ENCODE data around the gene MAP4.
A peak's percentile ranks its signal among the peaks of the same experiment; 100 is the strongest.
"Not testable (repeated sequence)": the region's sequence is repeated elsewhere in the genome, so short reads cannot be mapped to it uniquely, and the experiment has no call there.

MAP4 gene

GRCh38 chr3:48014358-48014757 is 1.9 kb downstream of the MAP4 start:
- DNase-seq (ENCODE audit: low read depth in 3 of 3, low spot score in 1 of 3), result no peak

- no peak for DNase-seq (ENCODE audit: low read depth in 3 of 3, low spot score in 1 of 3)
Observed at GRCh38 chr3:48013288-48013980, 2.8 kb downstream of the MAP4 start.

- no peak for DNase-seq (ENCODE audit: low read depth in 3 of 3, low spot score in 1 of 3)
Observed at GRCh38 chr3:48012659-48013058, 3.6 kb downstream of the MAP4 start.

- DNase-seq (ENCODE audit: low read depth in 3 of 3, low spot score in 1 of 3), result not testable (repeated sequence)
Observed at GRCh38 chr3:48008066-48008465, 8.2 kb downstream of the MAP4 start.

GRCh38 chr3:48007361-48007760 is 8.9 kb downstream of the MAP4 start:
- not testable (repeated sequence) for DNase-seq (ENCODE audit: low read depth in 3 of 3, low spot score in 1 of 3)

- DNase-seq (ENCODE audit: low read depth in 3 of 3, low spot score in 1 of 3), result not testable (repeated sequence)
Observed at GRCh38 chr3:48006794-48007193, 9.4 kb downstream of the MAP4 start.

- no peak for DNase-seq (ENCODE audit: low read depth in 3 of 3, low spot score in 1 of 3)
Observed at GRCh38 chr3:48004694-48005093, 11.5 kb downstream of the MAP4 start.

- no peak for DNase-seq (ENCODE audit: low read depth in 3 of 3, low spot score in 1 of 3)
Observed at GRCh38 chr3:48002787-48003186, 13.4 kb downstream of the MAP4 start.

- no peak for DNase-seq (ENCODE audit: low read depth in 3 of 3, low spot score in 1 of 3)
Observed at GRCh38 chr3:48001991-48002390, 14.2 kb downstream of the MAP4 start.

GRCh38 chr3:48000212-48000611 is 16.0 kb downstream of the MAP4 start:
- no peak for DNase-seq (ENCODE audit: low read depth in 3 of 3, low spot score in 1 of 3)

GRCh38 chr3:47996440-47996839 is 19.8 kb downstream of the MAP4 start:
- no peak for DNase-seq (ENCODE audit: low read depth in 3 of 3, low spot score in 1 of 3)

- DNase-seq (ENCODE audit: low read depth in 3 of 3, low spot score in 1 of 3), result no peak
Observed at GRCh38 chr3:47994180-47994579, 22.0 kb downstream of the MAP4 start.

GRCh38 chr3:47991341-47991740 is 24.9 kb downstream of the MAP4 start:
- no peak for DNase-seq (ENCODE audit: low read depth in 3 of 3, low spot score in 1 of 3)

- DNase-seq (ENCODE audit: low read depth in 3 of 3, low spot score in 1 of 3), result peak; percentile 37 to 64 (median 41)
Observed at GRCh38 chr3:47989981-47990440, 26.2 kb downstream of the MAP4 start.

GRCh38 chr3:47985381-47985780 is 30.8 kb downstream of the MAP4 start:
- no peak for DNase-seq (ENCODE audit: low read depth in 3 of 3, low spot score in 1 of 3)

GRCh38 chr3:47984075-47984728 is 32.0 kb downstream of the MAP4 start:
- no peak for DNase-seq (ENCODE audit: low read depth in 3 of 3, low spot score in 1 of 3)

GRCh38 chr3:47980795-47981194 is 35.4 kb downstream of the MAP4 start:
- DNase-seq (ENCODE audit: low read depth in 3 of 3, low spot score in 1 of 3), result no peak

- no peak for DNase-seq (ENCODE audit: low read depth in 3 of 3, low spot score in 1 of 3)
Observed at GRCh38 chr3:47979070-47979469, 37.1 kb downstream of the MAP4 start.

- no peak for DNase-seq (ENCODE audit: low read depth in 3 of 3, low spot score in 1 of 3)
Observed at GRCh38 chr3:47978386-47978785, 37.8 kb downstream of the MAP4 start.

- no peak for DNase-seq (ENCODE audit: low read depth in 3 of 3, low spot score in 1 of 3)
Observed at GRCh38 chr3:47976135-47976732, 40.0 kb downstream of the MAP4 start.

- no peak for DNase-seq (ENCODE audit: low read depth in 3 of 3, low spot score in 1 of 3)
Observed at GRCh38 chr3:47974974-47975470, 41.2 kb downstream of the MAP4 start.

GRCh38 chr3:47971081-47971480 is 45.1 kb downstream of the MAP4 start:
- no peak for DNase-seq (ENCODE audit: low read depth in 3 of 3, low spot score in 1 of 3)

Measured in stimulated activated CD4-positive, alpha-beta T cell treated with anti-CD3 and anti-CD28 coated beads, TNF-alpha, amount 100 ng/mL, for 1 hour (primary cell).